LNCAP (cell line): Measurements from ENCODE around the gene CPNE5.

Experiments used
- TF ChIP-seq, protein P1 (sequence below): fragments of 450-650 bp; IDR thresholded peaks from 2 replicates; pipeline ENCODE4 v1.5.1; 2017; ENCODE audit warnings: mild to moderate bottlenecking

Gene CPNE5

DNA sequence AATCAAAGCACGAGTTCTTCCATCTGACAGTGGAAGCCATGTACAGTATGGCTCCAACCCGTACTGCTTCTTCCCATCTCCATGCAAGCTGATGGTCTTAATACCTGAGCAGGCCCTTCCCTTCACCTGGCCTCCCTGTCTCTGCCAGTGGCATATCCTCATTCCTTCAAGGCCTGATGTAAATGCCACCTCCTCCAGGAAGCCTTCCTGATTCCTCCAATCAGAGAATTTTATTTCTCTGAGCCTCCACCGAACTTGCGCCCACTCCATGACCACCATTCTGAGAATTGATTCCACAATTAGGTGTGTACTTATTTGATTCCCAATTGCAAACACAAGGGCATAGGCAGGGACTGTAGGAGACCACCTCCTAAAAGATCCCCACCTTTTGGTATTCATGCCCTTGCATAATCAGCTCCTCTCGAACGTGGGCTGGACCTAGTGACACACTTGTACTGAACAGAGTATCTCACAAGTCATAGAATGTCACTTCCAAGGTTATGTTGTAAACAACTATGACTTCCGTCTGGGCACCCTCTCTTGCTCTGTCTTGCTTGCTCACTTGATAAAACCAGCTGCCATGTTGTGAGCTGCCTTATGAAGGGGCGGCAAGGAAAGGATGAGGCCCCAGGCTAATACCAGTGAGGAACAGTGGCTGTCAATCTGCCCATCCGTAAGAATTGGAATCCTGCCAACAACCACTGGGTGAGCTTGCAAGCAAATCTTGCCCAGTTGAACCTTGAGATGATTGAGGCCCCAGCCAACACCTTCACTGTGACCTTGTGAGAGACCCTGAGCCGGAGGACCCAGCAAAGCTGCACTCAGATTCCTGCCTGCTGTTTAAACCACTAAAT is 38.8 kb downstream of the CPNE5 start:
- TF ChIP-seq, protein P1, sequence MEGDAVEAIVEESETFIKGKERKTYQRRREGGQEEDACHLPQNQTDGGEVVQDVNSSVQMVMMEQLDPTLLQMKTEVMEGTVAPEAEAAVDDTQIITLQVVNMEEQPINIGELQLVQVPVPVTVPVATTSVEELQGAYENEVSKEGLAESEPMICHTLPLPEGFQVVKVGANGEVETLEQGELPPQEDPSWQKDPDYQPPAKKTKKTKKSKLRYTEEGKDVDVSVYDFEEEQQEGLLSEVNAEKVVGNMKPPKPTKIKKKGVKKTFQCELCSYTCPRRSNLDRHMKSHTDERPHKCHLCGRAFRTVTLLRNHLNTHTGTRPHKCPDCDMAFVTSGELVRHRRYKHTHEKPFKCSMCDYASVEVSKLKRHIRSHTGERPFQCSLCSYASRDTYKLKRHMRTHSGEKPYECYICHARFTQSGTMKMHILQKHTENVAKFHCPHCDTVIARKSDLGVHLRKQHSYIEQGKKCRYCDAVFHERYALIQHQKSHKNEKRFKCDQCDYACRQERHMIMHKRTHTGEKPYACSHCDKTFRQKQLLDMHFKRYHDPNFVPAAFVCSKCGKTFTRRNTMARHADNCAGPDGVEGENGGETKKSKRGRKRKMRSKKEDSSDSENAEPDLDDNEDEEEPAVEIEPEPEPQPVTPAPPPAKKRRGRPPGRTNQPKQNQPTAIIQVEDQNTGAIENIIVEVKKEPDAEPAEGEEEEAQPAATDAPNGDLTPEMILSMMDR = no peak

DNA sequence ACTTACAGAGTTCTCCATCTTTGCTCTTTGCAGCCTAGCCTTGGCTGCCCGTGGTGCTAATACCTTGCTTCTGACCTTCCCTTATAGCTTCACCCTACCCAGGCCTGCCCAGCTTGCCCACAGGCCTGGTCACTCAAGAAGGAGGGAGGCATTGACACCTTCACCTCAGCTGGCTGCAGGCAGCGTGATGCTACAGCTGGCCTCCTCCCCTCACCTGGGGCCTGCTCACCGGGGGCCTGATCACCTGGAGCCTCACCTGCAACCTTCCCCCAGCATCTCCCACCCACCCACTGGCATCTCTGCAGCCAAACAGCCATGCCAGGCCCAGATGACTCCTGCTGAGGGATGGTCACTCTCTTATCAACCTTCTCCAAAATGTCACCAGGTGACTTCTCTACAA is 40.4 kb downstream of the CPNE5 start:
- TF ChIP-seq, protein P1 = no peak

DNA sequence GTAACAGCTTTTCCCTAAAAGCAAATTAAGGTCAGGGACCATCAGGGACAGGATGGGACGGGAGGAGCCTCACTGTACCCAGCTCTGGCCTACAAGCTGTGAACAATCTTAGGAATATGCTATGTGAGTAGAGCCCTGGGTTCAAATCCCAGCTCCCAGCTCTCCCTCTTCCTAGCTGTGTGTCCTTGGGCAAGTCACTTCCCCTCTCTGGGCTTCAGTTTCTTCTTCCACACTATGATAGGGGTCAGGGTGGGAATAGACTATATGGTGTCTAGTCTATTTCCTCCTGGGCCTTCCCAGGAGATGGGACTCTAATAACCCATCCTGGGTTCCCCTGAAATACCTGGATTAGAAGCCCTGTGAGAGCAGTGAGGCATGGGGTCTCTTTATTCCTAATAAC is 41.6 kb downstream of the CPNE5 start:
- TF ChIP-seq, protein P1 = no peak

DNA sequence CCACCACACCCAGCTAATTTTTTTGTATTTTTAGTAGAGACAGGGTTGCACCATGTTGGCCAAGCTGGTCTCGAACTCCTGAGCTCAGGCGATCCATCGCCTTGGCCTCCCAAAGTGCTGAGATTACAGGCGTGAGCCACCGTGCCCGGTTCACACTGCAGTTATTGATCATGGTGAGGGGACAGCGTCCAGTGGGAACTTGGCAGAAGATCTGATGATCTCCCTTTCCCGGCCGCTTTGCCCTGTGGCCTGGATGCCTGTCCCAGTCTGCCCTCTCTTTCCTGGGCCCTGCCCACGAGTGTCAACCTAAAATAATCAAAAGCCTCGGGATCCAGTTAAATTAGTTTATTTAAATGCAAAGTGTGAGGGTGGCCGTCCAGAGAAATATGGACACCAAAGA is 42.2 kb downstream of the CPNE5 start:
- TF ChIP-seq, protein P1 = no peak

DNA sequence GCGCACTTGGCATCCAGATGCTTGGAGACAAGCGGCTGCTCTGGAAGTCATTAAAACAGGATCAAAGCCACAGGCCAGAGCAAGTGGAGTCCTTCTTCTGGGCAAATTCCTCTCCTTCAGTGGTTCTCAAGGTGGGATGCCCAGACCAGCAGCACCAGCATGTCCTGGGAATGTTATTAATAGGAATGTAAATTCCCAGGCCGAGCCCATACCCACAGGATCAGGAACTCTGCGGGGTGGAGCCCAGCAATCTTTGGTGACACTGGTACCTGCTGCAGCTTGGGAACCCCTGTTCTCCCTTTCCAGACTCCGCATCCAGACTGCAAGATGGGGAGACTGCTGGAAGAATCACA is 44.6 kb downstream of the CPNE5 start:
- TF ChIP-seq, protein P1 = no peak

DNA sequence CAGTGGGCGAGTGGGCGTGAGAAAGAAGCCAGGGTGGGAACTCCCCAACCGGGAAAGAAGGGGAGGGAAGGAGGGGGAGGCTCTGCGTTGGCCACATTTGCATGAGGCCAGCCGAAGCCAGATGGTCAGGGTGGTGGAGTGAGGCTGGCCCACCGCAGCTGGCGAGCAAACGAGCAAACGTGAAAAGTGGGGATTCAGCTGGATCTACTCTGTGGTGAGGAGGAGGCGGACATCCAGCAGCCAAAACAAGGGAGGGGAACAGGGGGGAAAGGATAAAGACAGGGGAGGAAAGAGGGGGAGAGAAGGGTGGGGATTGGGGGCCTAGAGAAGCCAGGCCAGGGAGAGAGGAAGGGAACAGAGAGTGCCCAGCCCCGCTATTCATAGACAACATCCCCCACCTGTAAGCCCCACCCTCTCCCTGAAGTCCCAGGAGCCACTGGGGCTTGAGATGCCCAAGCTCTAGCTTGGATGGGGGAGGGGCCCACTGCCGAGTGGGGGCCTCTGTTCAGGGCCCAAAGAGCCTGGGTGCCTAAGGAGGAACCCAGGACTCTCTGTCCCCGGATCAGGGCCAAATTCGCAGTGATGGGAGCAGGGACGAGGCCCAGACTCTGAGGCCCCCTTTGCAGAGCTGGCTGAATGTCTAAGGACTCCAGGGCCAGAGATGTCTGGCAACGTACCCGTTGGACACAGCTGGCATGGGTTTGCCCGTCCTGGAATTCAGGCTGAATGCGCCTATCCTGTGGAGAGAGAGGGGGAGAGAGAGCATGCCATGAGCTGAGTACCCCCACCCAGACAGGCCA is 45.1 kb downstream of the CPNE5 start:
- TF ChIP-seq, protein P1 = no peak

DNA sequence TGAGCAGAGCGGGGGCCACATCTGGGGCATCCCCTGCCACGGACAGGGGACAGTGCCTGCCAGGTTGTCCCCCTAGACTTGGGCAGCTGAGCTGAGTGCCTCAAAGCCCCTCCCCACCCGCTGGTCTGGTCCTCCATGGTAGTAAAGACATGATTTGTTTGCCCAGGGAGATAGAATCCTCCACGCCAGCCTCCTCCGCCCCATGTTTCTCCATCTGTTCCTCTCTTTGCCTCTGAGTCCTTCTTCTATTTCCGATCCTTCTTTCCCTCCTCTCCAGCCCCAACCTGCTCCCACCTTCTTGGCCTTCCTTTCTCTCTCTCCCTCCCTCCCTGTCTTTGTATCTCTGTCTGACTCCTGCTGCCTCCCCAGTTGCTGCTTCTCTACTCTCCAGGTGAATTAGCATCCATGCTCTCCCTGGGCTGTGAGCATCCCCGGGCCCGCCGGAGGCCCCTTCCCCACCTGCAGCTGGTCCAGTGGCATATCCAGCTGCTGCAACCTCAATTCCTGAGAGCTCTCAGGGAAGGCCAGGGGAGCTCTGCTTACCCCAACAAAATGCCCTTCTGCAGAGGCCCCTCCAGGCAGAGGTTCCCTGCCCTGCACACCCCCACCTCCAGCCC is 45.8 kb downstream of the CPNE5 start:
- TF ChIP-seq, protein P1 = no peak
